ENCODE measurements around the gene ITIH3.

Gene ITIH3

GRCh38 chr3:52829906-52830463 lies 35.4 kb downstream of the ITIH3 start:
- peak in 1 of 3 donors; percentile 44 for DNase-seq

GRCh38 chr3:52830535-52831258 lies 36.1 kb downstream of the ITIH3 start, which contains the start of gene ITIH4:
Gene ITIH4, minus strand, starts transcription at chr3:52830672. Its CDS starts 30 bp downstream, at chr3:52830642.
- DNase-seq: no peak

- peak; percentile 55 to 64 (median 63) for DNase-seq
Measured at GRCh38 chr3:52831500-52832301, 37.1 kb downstream of the ITIH3 start.

GRCh38 chr3:52833202-52833601 lies 38.6 kb downstream of the ITIH3 start:
- no peak for DNase-seq

- no peak for DNase-seq
Measured at GRCh38 chr3:52834871-52835501, 40.4 kb downstream of the ITIH3 start, which contains the start of gene MUSTN1. Gene MUSTN1, minus strand, starts transcription at chr3:52835019. Its CDS starts 71 bp downstream, at chr3:52834948.

DNA sequence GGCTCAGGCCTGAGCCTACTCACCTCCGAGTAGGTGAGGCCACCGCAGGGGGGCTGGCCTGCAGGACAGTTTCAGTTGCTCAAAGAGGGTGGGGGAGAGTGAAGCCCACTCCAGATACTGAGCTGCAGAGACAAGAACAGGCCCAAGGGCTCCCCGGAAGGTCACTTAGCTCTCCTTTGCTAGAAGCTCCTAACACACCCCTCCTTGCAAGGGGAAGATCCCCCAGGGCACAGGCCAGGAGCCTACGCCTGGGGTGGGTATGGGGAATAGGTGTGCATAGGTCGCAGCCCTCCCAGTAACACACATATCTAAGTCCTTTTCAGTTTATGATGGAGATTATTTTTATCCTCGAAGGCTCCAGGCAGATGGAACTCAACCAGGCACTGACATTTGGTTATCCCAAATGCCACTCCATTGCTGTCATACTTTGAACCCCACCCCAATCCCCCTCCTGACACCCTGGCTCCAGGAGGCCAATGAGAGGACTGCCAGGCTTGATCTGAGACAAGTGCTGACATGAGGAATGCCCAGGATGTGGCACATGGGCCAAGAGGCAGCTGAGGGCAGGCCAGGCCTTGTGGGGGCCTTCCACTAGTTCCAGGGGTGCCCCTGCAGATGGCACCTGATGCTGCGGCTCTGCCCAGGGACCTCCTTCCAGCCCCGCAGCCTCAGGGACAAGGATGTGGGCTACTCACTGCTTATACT lies 41.3 kb downstream of the ITIH3 start:
- DNase-seq: no peak

DNA sequence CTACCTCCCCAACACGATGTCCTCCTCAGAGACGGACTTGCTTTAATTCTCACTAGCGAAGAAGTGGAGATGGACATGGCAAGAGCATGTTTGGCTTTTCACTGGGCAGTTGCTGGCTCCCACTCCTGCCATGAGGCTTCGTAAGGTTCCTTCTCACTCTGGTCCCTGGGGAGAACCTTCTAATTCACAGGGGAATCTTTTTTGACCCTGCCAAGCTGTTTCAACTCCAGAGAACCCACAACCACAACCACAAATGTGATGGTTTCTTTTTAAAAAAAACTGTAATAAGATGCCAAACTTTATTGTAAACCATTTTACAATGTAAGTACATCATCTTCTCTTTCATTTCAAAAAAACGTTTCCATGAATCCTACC lies 41.9 kb downstream of the ITIH3 start:
- DNase-seq: no peak

DNA sequence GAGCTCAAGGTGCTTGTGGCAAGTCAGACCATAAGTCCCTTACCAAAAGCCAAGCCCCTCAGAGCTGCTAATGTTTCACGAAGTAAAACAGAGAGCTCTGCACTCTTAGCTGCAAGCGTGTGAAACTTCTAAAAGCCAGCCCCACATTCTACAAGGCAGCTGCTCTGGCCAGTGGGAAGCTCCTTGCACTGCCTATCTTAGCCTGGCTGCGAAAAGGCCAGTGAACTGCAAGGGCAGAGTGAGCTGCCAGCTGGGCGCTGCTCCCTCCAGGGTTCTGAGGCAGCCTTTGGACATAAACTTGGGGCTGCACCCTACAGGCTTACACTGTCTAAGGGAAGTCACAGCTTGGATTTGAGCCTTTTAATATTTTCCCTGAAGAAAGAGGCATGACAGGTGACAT lies 42.4 kb downstream of the ITIH3 start:
- DNase-seq: no peak

DNA sequence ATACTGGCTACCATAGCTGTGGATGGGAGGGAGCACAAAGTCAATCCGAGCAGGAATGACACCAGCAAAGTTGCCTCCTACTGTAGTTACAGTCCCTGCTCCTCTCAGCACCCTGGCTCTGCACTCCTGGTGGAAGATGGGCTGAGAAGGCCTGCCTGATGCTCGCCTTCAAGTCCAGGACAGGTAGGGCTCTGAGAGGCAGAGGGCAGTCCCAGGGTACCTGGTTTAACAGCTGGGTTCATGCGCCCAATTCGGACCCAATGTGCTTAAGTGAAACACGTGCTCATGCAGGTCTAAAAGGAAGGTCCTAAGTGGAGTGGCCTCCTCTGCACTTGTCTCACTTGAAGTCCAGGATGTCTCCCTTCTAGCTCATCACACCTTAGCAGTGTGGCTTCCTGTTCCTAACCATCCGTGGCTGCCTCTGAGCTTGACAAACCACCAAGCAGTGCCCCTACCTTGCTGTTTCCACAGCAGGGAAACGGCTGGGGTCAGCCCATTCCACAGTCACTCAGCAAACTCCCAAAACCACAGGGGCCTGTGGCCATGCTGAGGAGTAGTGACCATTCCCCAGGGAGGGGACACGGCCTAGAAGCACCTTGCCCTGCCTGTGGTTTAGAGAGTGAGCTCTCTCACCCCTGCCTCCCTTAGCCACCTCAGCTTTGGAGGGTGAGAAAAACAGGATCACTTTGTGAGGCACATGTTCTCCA lies 44.1 kb downstream of the ITIH3 start:
- no peak for DNase-seq

DNA sequence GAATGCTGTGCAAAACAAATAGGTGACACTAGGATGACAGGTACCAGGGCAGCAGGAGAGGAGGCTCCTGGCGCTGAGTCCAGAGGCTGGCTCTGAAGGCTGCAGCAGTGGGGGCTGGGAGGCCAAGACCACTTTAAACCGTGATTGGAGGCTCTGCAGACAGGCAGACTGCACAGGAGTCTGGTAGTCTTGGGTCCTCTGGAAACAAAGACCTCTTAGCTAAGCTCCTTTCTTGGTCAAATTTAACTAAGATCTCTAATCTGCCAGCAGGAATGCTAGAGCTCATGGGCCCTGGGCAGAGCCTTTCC lies 44.6 kb downstream of the ITIH3 start:
- no peak for DNase-seq

- DNase-seq: no peak
Measured at GRCh38 chr3:52839892-52840545, 45.4 kb downstream of the ITIH3 start.

GRCh38 chr3:52841211-52841980 lies 46.8 kb downstream of the ITIH3 start:
- DNase-seq: no peak

GRCh38 chr3:52841981-52842340 lies 47.4 kb downstream of the ITIH3 start:
- DNase-seq: no peak

- peak; percentile 14 to 40 (median 25) for DNase-seq
Measured at GRCh38 chr3:52842424-52842823, 47.8 kb downstream of the ITIH3 start.

- peak; percentile 43 to 56 (median 48) for DNase-seq
Measured at GRCh38 chr3:52843108-52843865, 48.7 kb downstream of the ITIH3 start.

- DNase-seq: no peak
Measured at GRCh38 chr3:52843881-52844280, 49.3 kb downstream of the ITIH3 start.

DNA sequence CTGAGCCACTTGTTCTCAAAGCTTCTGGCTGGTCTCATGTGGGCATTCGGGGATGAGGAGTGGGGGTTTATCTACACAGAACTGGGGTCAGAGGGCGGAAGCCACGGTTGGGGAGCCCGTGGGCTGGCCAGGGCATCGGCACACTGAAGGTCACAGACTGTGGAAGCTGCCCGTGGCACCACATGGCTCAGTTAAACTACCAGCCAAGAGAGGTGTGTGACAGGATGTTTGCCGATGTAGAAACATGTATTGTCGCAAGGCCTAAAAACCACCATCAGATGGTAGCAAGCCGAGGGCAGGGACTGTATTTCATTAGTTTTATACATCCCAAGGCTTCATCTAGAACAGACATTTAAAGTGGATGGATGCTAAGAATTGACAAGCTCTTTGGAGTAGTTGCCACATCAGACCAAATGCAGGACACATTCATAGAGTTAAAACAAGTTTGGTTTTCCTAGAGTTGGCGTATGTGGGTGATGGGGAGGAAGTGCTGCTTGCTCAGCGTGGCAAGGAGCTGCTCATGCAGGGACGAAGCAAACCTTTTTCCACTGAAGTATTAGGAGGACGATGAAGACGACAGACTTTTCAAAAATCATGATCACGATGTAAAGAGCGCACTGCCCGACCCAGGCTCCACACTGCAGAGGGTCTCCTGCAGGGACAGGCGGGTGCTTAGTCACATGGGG lies 49.8 kb downstream of the ITIH3 start:
- peak; percentile 50 to 63 (median 58) for DNase-seq

DNA sequence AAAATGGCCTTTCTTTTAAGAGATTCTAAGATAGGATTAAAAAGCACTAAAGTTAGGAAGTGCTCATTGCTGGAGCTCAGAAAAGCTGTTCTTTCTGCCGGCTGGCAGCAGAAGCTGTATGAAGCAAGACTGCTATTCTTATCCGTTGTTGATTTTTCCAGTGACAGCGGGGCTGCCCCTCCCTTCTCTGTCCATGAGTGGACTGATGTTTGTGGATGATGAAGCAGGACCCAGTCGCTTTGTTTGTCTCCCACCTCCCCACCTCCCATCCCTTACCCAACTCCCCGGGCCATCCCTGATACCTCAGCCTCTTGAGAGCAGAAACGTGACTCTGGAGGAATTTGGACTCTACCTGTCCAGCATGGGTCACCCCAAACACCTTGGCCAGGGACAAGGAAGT lies 50.6 kb downstream of the ITIH3 start:
- peak in 2 of 3 donors; percentile 21 to 28 for DNase-seq

GRCh38 chr3:52845691-52846431 lies 51.3 kb downstream of the ITIH3 start:
- peak in 1 of 3 donors; percentile 22 for DNase-seq
